Activated gamma-delta T cell treated with anti-CD3 and anti-CD28 coated beads, Interleukin-2, amount 50 U/mL, for 16 hours (primary cell): Measurements from ENCODE around the gene VWA2.

ENCODE experiments used
- DNase-seq: peaks from one replicate; pipeline ENCODE4 v3.0.0-alpha.2; 2020; ENCODE audit warnings: low read depth

Gene VWA2

GRCh38 chr10:114278140-114278883 lies 39.3 kb downstream of the VWA2 start:
- no peak for DNase-seq

GRCh38 chr10:114278884-114279191 lies 39.8 kb downstream of the VWA2 start:
- no peak for DNase-seq

- no peak for DNase-seq
These were observed 40.2 kb downstream of the VWA2 start for GRCh38 chr10:114279289-114279688.

GRCh38 chr10:114279901-114280644 lies 41.0 kb downstream of the VWA2 start:
- DNase-seq, result no peak

GRCh38 chr10:114281006-114281405 lies 42.0 kb downstream of the VWA2 start:
- no peak for DNase-seq

GRCh38 chr10:114281461-114281860 lies 42.4 kb downstream of the VWA2 start:
- DNase-seq, result no peak

GRCh38 chr10:114282526-114282925 lies 43.5 kb downstream of the VWA2 start:
- no peak for DNase-seq

GRCh38 chr10:114283091-114283490 lies 44.0 kb downstream of the VWA2 start:
- no peak for DNase-seq

GRCh38 chr10:114283535-114284234 lies 44.6 kb downstream of the VWA2 start:
- DNase-seq, result no peak

GRCh38 chr10:114284346-114285071 lies 45.5 kb downstream of the VWA2 start:
- DNase-seq, result no peak

GRCh38 chr10:114285961-114286441 lies 46.9 kb downstream of the VWA2 start:
- DNase-seq, result no peak

GRCh38 chr10:114286921-114287320 lies 47.9 kb downstream of the VWA2 start:
- no peak for DNase-seq

GRCh38 chr10:114288424-114289095 lies 49.5 kb downstream of the VWA2 start:
- DNase-seq, result no peak

GRCh38 chr10:114289096-114289436 lies 50.0 kb downstream of the VWA2 start:
- no peak for DNase-seq

GRCh38 chr10:114290038-114290437 lies 51.0 kb downstream of the VWA2 start:
- no peak for DNase-seq

GRCh38 chr10:114291076-114291475 lies 52.0 kb downstream of the VWA2 start:
- no peak for DNase-seq

GRCh38 chr10:114291516-114291915 lies 52.5 kb downstream of the VWA2 start:
- no peak for DNase-seq

- DNase-seq, result no peak
These were observed 54.0 kb downstream of the VWA2 start for GRCh38 chr10:114293075-114293474.

- no peak for DNase-seq
These were observed 55.5 kb downstream of the VWA2 start for GRCh38 chr10:114294549-114294948.

GRCh38 chr10:114295393-114295792 lies 56.3 kb downstream of the VWA2 start:
- DNase-seq, result no peak

GRCh38 chr10:114297136-114297705 lies 58.2 kb downstream of the VWA2 start:
- no peak for DNase-seq
